Peyer's patch (tissue), 4 donors: ENCODE results near the gene KRT9. TPM values are rescaled to one million over a fixed set of nuclear protein-coding genes. Genes with fewer than 3 reads are reported as not detected.
A peak's percentile ranks its signal among the peaks of the same experiment; 100 is the strongest.

Experiments used
- DNase-seq, 3 donors: peaks; one replicate each; pipeline ENCODE4 v3.0.0-alpha.2; 2017 to 2019
- H3K27ac ChIP-seq, 4 donors: fragments of 200-600 bp; sonication (generic); one replicate each; pipeline ENCODE4 v1.5.1; 2016 to 2019
- H3K27me3 ChIP-seq, 2 donors: fragments of 200-600 bp; sonication (generic); one replicate each; pipeline ENCODE4 v1.5.1; 2019
- H3K36me3 ChIP-seq, 3 donors: fragments of 200-600 bp; sonication (generic); one replicate each; pipeline ENCODE4 v1.5.1; 2016 to 2019
- H3K4me1 ChIP-seq, 4 donors: fragments of 200-600 bp; sonication (generic); one replicate each; pipeline ENCODE4 v1.5.1; 2016 to 2019
- H3K4me3 ChIP-seq, 4 donors: fragments of 200-600 bp; sonication (generic); 1 replicate in 3 of 4; 2 replicates in 1 of 4; pipeline ENCODE4 v1.5.1; 2016 to 2019; ENCODE audit warnings: mild to moderate bottlenecking in 1 of 4
- H3K9me3 ChIP-seq, 4 donors: fragments of 200-600 bp; sonication (generic); one replicate each; pipeline ENCODE4 v1.5.1; 2016 to 2019; ENCODE audit warnings: mild to moderate bottlenecking in 1 of 4
- POLR2A ChIP-seq, 2 donors: fragments of 450-650 bp; IDR thresholded peaks; one replicate each; pipeline ENCODE4 v1.5.1; 2017; ENCODE audit warnings: antibody characterized with exemption in 2 of 2, mild to moderate bottlenecking in 2 of 2, moderate library complexity in 2 of 2
- total RNA-seq, 4 donors: library from RNA; depleted of rRNA; stranded (reverse); fragments of >200 nt; gene quantifications; one replicate each; pipeline ENCODE4 v1.1.0, GENCODE V29; 2016
- TF ChIP-seq, protein P1 (sequence below), 6 experiments: fragments of 450-650 bp in 4 of 6; fragments of 200-600 bp in 2 of 6; sonication (generic) in 1 of 6; IDR thresholded peaks; one replicate each; pipeline ENCODE4 v1.5.1; 2017 to 2019; ENCODE audit warnings: antibody characterized with exemption in 6 of 6, mild to moderate bottlenecking in 3 of 6, moderate library complexity in 1 of 6

KRT9 gene
- total RNA-seq, 4 donors from 2014 or later, result not detected

DNA sequence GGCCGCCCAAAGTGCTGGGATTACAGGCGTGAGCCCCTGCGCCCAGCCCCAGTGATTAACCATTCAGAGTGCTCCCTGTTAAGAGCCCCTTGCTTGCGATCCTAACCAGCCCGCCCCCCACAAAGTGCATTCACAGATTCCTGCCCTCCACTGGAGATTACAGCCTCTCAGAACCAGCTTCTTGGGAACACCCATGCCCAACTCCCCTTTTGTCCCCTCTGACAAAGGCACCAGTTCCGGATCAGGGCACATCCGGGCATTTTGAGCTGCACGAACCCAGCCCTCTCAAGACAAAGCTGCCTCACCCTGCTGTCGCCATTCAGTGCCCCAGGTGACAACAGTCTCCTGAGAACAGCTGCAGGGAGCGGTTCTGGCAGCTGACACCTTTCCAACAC is 42.9 kb downstream of the KRT9 start:
- Histone ChIP-seq H3K4me1 (peaks cover 0 to 29% (median 0%) of the 10 kb centered on the region in 4 donors), H3K4me3 (peak overlapping the region in 2 of 4 donors; percentile 69 to 70), H3K27ac (peak overlapping the region in 3 of 4 donors; percentile 90 to 96 (median 95)), H3K27me3 (peaks cover 0 to 4% of the 10 kb centered on the region in 2 donors), H3K36me3 (peaks cover 0 to 37% (median 0%) of the 10 kb centered on the region in 3 donors), H3K9me3 (no peaks in the 10 kb centered on the region)
- DNase-seq, result peak in 2 of 3 donors; percentile 73 to 79
- TF ChIP-seq, protein P1, sequence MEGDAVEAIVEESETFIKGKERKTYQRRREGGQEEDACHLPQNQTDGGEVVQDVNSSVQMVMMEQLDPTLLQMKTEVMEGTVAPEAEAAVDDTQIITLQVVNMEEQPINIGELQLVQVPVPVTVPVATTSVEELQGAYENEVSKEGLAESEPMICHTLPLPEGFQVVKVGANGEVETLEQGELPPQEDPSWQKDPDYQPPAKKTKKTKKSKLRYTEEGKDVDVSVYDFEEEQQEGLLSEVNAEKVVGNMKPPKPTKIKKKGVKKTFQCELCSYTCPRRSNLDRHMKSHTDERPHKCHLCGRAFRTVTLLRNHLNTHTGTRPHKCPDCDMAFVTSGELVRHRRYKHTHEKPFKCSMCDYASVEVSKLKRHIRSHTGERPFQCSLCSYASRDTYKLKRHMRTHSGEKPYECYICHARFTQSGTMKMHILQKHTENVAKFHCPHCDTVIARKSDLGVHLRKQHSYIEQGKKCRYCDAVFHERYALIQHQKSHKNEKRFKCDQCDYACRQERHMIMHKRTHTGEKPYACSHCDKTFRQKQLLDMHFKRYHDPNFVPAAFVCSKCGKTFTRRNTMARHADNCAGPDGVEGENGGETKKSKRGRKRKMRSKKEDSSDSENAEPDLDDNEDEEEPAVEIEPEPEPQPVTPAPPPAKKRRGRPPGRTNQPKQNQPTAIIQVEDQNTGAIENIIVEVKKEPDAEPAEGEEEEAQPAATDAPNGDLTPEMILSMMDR (IDR thresholded peaks at IDR 0.05), result no peak
- TF ChIP-seq POLR2A (IDR thresholded peaks at IDR 0.05), result peak; percentile 36 to 52

DNA sequence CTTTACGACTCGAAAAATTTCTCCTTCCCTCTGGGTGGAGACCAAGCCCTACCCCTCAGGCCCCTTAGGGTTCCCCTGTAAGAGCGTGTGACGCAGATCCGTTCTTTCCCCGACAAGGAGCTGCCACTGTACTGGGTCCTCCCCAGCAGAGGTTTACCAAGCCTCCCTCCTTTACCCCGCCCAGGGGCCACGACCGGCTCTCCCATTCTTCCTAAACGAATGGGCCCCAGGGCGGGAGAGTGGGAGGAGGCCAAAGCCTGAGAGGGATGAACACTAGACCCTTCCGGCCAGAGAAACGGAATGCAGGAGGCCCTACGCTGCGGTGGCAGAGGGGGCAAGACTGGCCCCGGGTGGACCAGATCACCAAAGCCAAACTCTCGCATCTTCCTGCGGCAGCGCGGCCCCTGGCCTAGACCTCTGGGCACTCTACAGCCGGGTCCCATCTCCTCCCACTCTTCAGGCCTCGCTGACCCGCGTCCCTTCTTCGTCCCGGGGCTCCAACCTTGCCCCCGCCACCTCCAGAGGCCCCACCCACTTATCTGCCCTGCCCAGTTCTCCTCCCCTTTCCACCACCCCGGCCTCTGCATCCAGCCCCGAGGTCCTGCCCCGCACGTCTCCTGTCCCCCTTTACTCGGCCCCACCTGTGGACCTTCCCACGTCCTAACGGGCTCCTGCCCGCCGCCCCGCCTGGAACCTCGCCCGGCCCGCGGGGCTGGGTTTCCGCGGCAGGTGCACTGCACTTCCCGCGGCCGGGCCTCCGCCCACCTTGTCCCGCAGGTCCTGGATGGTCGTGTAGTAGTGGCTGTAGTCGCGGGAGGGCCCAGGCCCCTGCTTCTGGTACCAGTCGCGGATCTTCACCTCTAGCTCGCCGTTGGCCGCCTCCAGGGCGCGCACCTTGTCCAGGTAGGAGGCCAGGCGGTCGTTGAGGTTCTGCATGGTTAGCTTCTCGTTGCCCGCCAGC is 44.5 kb downstream of the KRT9 start:
- Histone ChIP-seq H3K4me1 (peaks cover 0 to 41% (median 0%) of the 10 kb centered on the region in 4 donors), H3K27ac (peak overlapping the region in 3 of 4 donors; percentile 90 to 96 (median 95)), H3K27me3 (peaks cover 0 to 4% of the 10 kb centered on the region in 2 donors), H3K4me3 (peak overlapping the region; percentile 22 to 70 (median 60)), H3K9me3 (no peaks in the 10 kb centered on the region), H3K36me3 (peaks cover 0 to 43% (median 0%) of the 10 kb centered on the region in 3 donors)
- TF ChIP-seq, protein P1 (IDR thresholded peaks at IDR 0.05), result no peak
- peak in 1 of 2 donors; percentile 7 for TF ChIP-seq POLR2A (IDR thresholded peaks at IDR 0.05)
- peak in 2 of 3 donors; percentile 59 to 73 for DNase-seq

DNA sequence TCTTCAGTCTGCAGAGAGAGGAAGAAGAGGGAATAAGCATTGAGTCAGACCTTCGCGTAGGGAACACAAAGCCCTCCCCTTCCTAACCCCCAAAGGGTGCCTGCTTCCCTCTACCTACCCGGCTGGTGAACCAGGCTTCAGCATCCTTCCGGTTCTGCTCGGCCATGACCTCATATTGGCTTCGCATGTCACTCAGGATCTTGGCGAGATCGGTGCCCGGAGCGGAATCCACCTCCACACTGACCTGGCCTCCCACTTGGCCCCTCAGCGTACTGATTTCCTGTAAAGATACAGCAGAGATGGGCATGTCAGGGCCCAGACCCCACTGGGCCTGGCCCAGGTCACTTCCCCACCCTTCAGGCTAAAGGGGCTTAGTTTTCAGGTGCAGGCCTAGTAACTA is 47.6 kb downstream of the KRT9 start:
- Histone ChIP-seq H3K9me3 (no peaks in the 10 kb centered on the region), H3K27ac (peak overlapping the region in 3 of 4 donors; percentile 22 to 96 (median 95)), H3K4me1 (peaks cover 0 to 27% (median 0%) of the 10 kb centered on the region in 4 donors), H3K27me3 (peaks cover 0 to 4% of the 10 kb centered on the region in 2 donors), H3K36me3 (peaks cover 0 to 43% (median 0%) of the 10 kb centered on the region in 3 donors), H3K4me3 (peak overlapping the region in 2 of 4 donors; percentile 69 to 70)
- DNase-seq, result no peak
- no peak for TF ChIP-seq POLR2A (IDR thresholded peaks at IDR 0.05)
- TF ChIP-seq, protein P1 (IDR thresholded peaks at IDR 0.05), result no peak

DNA sequence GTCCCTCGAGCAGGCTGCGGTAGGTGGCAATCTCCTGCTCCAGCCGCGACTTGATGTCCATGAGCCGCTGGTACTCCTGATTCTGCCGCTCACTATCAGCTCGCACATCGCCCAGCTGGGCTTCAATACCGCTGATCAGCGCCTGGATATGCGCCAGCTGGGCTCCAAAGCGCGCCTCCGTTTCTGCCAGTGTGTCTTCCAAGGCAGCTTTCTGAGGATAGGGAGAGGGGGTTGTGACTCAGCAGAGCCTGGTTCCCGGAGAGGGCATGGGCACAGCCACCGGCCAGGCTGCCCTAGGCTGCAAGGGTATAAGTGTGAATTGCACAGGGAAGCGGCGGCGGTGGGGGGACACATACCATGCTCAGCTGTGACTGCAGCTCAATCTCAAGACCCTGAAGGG is 48.1 kb downstream of the KRT9 start:
- Histone ChIP-seq H3K27ac (peak overlapping the region in 3 of 4 donors; percentile 79 to 96 (median 95)), H3K9me3 (no peaks in the 10 kb centered on the region), H3K27me3 (peaks cover 0 to 4% of the 10 kb centered on the region in 2 donors), H3K36me3 (peaks cover 0 to 43% (median 0%) of the 10 kb centered on the region in 3 donors), H3K4me1 (peaks cover 0 to 25% (median 0%) of the 10 kb centered on the region in 4 donors), H3K4me3 (peak overlapping the region in 2 of 4 donors; percentile 69 to 70)
- DNase-seq, result peak in 2 of 3 donors; percentile 61 to 69
- TF ChIP-seq, protein P1 (IDR thresholded peaks at IDR 0.05), result peak in 2 of 6 experiments; percentile 2 to 14
- TF ChIP-seq POLR2A (IDR thresholded peaks at IDR 0.05), result peak in 1 of 2 donors; percentile 7

DNA sequence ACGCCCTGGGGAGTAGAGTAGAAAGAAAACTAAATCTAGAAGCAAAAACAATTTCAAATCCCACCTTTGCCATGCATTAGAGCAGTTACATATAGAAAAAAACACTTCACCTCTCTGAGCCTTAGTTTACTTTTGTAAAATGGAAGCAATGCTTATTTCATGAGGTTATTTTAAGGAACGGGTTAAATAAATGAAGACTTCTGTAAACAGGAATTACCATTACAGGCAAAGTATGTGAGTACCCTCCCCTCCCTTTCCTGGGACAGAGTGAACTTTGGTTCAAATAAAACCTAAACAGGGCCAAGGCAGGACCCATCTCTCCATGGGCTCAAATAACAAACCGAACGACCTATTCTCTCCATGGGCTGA is 48.6 kb downstream of the KRT9 start:
- Histone ChIP-seq H3K27ac (peak overlapping the region in 3 of 4 donors; percentile 79 to 96 (median 95)), H3K27me3 (peaks cover 0 to 3% of the 10 kb centered on the region in 2 donors), H3K4me3 (peak overlapping the region in 1 of 4 donors; percentile 70), H3K9me3 (no peaks in the 10 kb centered on the region), H3K4me1 (peaks cover 0 to 23% (median 0%) of the 10 kb centered on the region in 4 donors), H3K36me3 (peaks cover 0 to 43% (median 0%) of the 10 kb centered on the region in 3 donors)
- TF ChIP-seq, protein P1 (IDR thresholded peaks at IDR 0.05), result no peak
- TF ChIP-seq POLR2A (IDR thresholded peaks at IDR 0.05), result no peak
- no peak for DNase-seq
